DND-41 (cell line): Measurements from ENCODE around the gene MCRIP1.

Experiments
- CTCF ChIP-seq: IDR thresholded peaks from 2 replicates; pipeline ENCODE4 v1.5.1; 2012; ENCODE audit warnings: borderline replicate concordance, low read length, moderate library complexity, mild to moderate bottlenecking; ENCODE audit not compliant: poor library complexity, severe bottlenecking; ENCODE audit errors: extremely low read depth
- EZH2 ChIP-seq: IDR thresholded peaks from 3 replicates; pipeline ENCODE4 v1.6.1; 2012; ENCODE audit warnings: borderline replicate concordance, low read depth, mild to moderate bottlenecking, moderate library complexity, low read length, inconsistent platforms; ENCODE audit not compliant: severe bottlenecking

GRCh38 chr17:81804559-81805399, 28.3 kb downstream of the MCRIP1 start:
- no peak for TF ChIP-seq CTCF
- TF ChIP-seq EZH2: no peak
